ENCODE measurements around the gene TMED7. TPM values are rescaled to one million over a fixed set of nuclear protein-coding genes. Genes with fewer than 3 reads are reported as not detected.

Gene TMED7
- total RNA-seq, 2 experiments from 2014 or later, result 39.9 to 44.6 TPM

DNA sequence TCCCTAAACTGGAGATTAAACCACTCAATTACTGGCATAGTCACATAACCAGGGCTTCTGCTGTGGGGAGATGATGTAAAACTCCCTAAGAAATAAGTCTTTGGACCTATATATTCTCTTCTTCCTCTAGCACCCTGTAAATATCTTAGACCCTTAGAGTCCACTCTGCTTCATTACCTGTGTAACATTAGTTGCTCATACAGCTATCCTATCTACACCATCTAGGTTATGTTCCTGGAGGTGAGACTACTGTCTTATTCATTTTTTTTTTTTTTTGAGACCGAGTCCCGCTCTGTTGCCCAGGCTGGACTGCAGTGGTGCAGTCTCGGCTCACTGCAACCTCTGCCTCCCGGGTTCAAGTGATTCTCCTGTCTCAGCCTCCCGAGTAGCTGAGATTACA, 14.0 kb downstream of the TMED7 start:
- DNase-seq (no peak), ATAC-seq (no peak)
- no peak overlapping the region for H3K4me3 Mint-ChIP-seq
- H3K27me3 Mint-ChIP-seq, result no peaks in the 10 kb centered on the region
- POLR2A ChIA-PET, result no interaction called here
- no peak overlapping the region for H3K27ac Mint-ChIP-seq
- H3K36me3 Mint-ChIP-seq (ENCODE audit: low read depth), result peaks cover 20% of the 10 kb centered on the region
- CTCF ChIA-PET, result no interaction called here
- TF ChIP-seq, protein P1, sequence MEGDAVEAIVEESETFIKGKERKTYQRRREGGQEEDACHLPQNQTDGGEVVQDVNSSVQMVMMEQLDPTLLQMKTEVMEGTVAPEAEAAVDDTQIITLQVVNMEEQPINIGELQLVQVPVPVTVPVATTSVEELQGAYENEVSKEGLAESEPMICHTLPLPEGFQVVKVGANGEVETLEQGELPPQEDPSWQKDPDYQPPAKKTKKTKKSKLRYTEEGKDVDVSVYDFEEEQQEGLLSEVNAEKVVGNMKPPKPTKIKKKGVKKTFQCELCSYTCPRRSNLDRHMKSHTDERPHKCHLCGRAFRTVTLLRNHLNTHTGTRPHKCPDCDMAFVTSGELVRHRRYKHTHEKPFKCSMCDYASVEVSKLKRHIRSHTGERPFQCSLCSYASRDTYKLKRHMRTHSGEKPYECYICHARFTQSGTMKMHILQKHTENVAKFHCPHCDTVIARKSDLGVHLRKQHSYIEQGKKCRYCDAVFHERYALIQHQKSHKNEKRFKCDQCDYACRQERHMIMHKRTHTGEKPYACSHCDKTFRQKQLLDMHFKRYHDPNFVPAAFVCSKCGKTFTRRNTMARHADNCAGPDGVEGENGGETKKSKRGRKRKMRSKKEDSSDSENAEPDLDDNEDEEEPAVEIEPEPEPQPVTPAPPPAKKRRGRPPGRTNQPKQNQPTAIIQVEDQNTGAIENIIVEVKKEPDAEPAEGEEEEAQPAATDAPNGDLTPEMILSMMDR (IDR thresholded peaks at IDR 0.05), result no peak
- intact Hi-C loops (cut with micrococcal nuclease), result no loop called here
- H3K4me1 Mint-ChIP-seq (ENCODE audit: low read depth), result peaks cover 22% of the 10 kb centered on the region
- H3K9me3 Mint-ChIP-seq, result no peaks in the 10 kb centered on the region

DNA sequence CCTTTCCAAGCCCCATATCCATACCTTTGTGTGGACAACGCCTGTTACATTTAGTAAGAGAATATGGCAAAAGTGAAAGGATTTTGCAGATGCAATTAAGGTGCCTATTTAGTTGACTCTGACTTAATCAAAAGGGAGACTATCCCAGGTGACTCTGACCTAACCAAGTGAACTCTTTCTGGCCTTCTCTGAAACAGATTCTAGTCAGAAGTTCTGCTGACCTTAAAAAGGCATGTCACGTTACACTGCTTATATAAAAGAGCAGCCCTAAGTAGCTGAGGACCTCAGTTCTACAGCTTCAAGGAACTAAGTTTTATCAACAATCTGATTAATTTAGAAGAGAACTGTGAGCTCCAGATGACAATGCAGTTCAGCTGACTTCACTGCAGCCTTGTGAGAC, 17.9 kb downstream of the TMED7 start:
- intact Hi-C loops (cut with micrococcal nuclease), result no loop called here
- no peaks in the 10 kb centered on the region for H3K9me3 Mint-ChIP-seq
- peaks cover 25% of the 10 kb centered on the region for H3K4me1 Mint-ChIP-seq (ENCODE audit: low read depth)
- H3K36me3 Mint-ChIP-seq (ENCODE audit: low read depth), result peaks cover 14% of the 10 kb centered on the region
- POLR2A ChIA-PET, result no interaction called here
- CTCF ChIA-PET, result interaction anchor here (1.0 to 1.7 kb wide), 3 partner anchors 15 to 299 kb away, joined by 3 to 5 read pairs (median 4); no protein-coding TSS in a partner anchor
- DNase-seq (no peak), ATAC-seq (no peak)
- H3K27me3 Mint-ChIP-seq, result no peaks in the 10 kb centered on the region
- TF ChIP-seq, protein P1 (IDR thresholded peaks at IDR 0.05), result no peak
- no peak overlapping the region for H3K4me3 Mint-ChIP-seq
- no peak overlapping the region for H3K27ac Mint-ChIP-seq

DNA sequence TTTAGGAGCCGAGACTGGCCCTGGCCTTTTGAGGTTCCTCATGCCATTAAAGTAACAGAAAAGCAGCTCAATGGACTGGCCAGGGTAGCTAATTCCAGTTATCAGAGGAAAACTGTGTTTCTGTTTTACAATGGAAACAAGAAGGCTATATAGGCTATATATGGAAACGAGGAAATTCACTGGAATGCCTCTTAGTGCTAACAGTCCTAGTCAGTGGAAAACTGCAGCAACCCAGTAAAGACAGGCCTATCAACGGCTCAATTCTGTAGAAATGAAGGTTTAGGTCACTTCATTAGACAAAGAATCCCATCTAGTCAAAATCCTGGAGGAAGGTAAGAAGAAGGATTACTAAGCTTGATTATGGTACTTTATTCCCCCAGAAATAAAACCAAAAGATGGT, 20.4 kb downstream of the TMED7 start:
- intact Hi-C loops (cut with micrococcal nuclease), result no loop called here
- Mint-ChIP-seq H3K27ac (no peak overlapping the region), H3K9me3 (no peaks in the 10 kb centered on the region), H3K4me3 (no peak overlapping the region), H3K27me3 (no peaks in the 10 kb centered on the region), H3K4me1 (ENCODE audit: low read depth) (peaks cover 39% of the 10 kb centered on the region), H3K36me3 (ENCODE audit: low read depth) (peaks cover 12% of the 10 kb centered on the region)
- ChIA-PET POLR2A (interaction anchor here (1.4 kb wide), 1 partner anchor 62 kb away, joined by 5 read pairs; the partner anchor contains the start of gene FEM1C), CTCF (interaction anchor here (1.3 kb wide), 2 partner anchors 296 to 508 kb away, joined by 3 read pairs; no protein-coding TSS in a partner anchor)
- DNase-seq (no peak), ATAC-seq (no peak)
- TF ChIP-seq, protein P1 (IDR thresholded peaks at IDR 0.05), result no peak

DNA sequence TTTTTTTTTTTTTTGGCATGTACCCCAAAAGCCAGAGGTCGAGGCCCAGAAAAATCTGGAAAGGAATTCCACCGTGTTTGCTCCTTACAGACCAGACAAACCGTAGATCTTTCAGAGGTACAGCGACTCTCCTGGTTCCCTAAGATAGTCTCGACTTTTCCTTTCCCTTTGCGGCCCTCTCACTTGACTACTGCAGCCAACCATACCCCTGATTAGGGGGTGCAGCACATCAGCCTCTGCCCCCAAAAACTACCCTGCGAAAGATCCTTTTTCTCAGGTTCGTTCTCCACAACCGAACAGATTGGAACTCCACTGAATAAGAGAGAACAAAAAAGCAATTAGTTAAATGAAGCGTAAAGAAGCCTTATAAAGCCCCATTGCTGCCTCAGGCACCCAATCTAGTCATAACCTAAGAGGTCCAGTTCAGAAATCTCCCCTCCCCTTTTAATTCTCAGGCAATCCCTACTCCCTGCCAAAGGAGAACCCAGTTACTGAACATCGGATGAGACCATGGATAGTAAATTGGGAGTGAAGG, 23.2 kb downstream of the TMED7 start:
- ATAC-seq (no peak), DNase-seq (no peak)
- no peaks in the 10 kb centered on the region for H3K9me3 Mint-ChIP-seq
- H3K36me3 Mint-ChIP-seq (ENCODE audit: low read depth), result peaks cover 9% of the 10 kb centered on the region
- TF ChIP-seq, protein P1 (IDR thresholded peaks at IDR 0.05), result no peak
- CTCF ChIA-PET, result interaction anchor here (1.2 to 1.8 kb wide), 2 partner anchors 11 to 13 kb away, joined by 7 to 8 read pairs; no protein-coding TSS in a partner anchor
- POLR2A ChIA-PET, result interaction anchor here (0.6 to 1.0 kb wide), 2 partner anchors 25 to 32 kb away, joined by 3 read pairs; no protein-coding TSS in a partner anchor
- H3K4me1 Mint-ChIP-seq (ENCODE audit: low read depth), result peaks cover 39% of the 10 kb centered on the region
- H3K27me3 Mint-ChIP-seq, result no peaks in the 10 kb centered on the region
- H3K4me3 Mint-ChIP-seq, result peak overlapping the region; percentile 36
- peak overlapping the region; percentile 23 for H3K27ac Mint-ChIP-seq
- intact Hi-C loops (cut with micrococcal nuclease), result no loop called here

Measured in activated CD8-positive, alpha-beta T cell treated with anti-CD3 and anti-CD28 coated beads for 36 hours (primary cell).